Upper lobe of right lung (tissue), 1 donor: ENCODE data around the gene NCS1. TPM values are rescaled to one million over a fixed set of nuclear protein-coding genes. Genes with fewer than 3 reads are reported as not detected.
"Not testable (repeated sequence)": the region's sequence is repeated elsewhere in the genome, so short reads cannot be mapped to it uniquely, and the experiment has no call there.

Experiments used
- ATAC-seq: fragments of 200-7000 bp; cut with Tn5 transposase; one replicate; pipeline ENCODE4 v1.9.1; 2020; ENCODE audit warnings: mild to moderate bottlenecking, moderate library complexity
- DNase-seq: peaks from one replicate; pipeline ENCODE4 v3.0.0-alpha.2; 2020
- H3K27ac ChIP-seq: fragments of 200-600 bp; one replicate; pipeline ENCODE4 v1.8.0; 2022
- H3K27me3 ChIP-seq: fragments of 200-600 bp; one replicate; pipeline ENCODE4 v1.8.0; 2022; ENCODE audit warnings: mild to moderate bottlenecking
- H3K36me3 ChIP-seq: fragments of 200-600 bp; one replicate; pipeline ENCODE4 v1.8.0; 2022
- H3K4me1 ChIP-seq: fragments of 200-600 bp; one replicate; pipeline ENCODE4 v1.8.0; 2022
- H3K4me3 ChIP-seq: fragments of 200-600 bp; one replicate; pipeline ENCODE4 v1.8.0; 2022; ENCODE audit warnings: mild to moderate bottlenecking
- H3K9me3 ChIP-seq: fragments of 200-600 bp; one replicate; pipeline ENCODE4 v1.8.0; 2022
- intact Hi-C: fragments of 100-400 bp; cut with DNase I; formaldehyde crosslinking; loops from one replicate; pipeline ENCODE4 v1.11.0; 2022
- total RNA-seq: library from RNA; stranded (reverse); fragmentation: NEBNext Ultra II Directional; extraction: Animal tissue kit (Norgen Biotek cat#: 25700); gene quantifications from one replicate; pipeline ENCODE4 v1.2.1, GENCODE V29; 2021
- TF ChIP-seq, protein P1 (sequence below): fragments of 200-600 bp; IDR thresholded peaks from one replicate; pipeline ENCODE4 v1.8.0; 2022; ENCODE audit warnings: antibody characterized with exemption
- donor health status: DM: no; HTN: yes; CAD: no; lungs with severe emphysema.

Gene NCS1
- total RNA-seq, 1 donor from 2014 or later: 5.7 TPM

DNA sequence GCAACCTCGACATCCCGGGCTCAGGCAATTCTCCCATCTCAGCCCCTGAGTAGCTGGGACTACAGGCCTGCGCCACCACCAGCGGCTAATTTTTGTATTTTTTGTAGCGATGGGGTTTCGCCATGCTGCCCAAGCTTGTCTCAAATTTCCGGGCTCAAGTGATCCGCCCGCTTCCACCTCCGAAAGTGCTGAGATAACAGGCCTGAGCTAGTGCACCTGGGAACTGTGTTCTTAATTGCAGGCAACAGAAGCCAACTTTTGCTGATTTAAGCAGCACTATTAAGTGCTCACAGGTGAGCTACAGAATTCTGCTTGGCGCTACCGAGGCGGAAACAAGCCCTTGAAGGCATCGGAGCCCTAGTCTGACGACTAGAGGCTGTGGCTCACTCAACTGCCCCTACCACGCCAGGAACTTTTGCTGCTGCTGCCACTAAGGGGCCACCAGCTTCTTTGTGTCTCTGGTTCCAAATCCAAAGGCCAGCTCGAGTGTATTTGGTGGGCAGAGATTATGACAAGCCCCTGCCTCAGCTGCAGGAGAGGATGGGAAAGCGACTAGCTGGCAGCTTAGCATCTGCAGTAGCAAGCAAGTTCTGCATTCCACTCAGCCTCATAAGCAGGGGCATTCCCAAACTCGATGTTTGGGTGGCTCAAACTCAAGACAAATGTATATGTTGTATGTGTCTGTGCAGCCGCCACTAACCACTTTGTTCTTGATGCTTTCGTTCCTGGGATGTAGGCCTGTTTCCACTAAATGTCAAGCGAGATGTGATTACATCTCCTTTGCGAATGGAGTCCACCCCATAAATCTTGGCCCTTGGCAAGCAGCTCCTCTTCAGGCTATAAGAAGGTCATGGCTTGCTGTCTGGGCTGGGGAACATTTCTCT lies 82.8 kb downstream of the NCS1 start:
- TF ChIP-seq, protein P1, sequence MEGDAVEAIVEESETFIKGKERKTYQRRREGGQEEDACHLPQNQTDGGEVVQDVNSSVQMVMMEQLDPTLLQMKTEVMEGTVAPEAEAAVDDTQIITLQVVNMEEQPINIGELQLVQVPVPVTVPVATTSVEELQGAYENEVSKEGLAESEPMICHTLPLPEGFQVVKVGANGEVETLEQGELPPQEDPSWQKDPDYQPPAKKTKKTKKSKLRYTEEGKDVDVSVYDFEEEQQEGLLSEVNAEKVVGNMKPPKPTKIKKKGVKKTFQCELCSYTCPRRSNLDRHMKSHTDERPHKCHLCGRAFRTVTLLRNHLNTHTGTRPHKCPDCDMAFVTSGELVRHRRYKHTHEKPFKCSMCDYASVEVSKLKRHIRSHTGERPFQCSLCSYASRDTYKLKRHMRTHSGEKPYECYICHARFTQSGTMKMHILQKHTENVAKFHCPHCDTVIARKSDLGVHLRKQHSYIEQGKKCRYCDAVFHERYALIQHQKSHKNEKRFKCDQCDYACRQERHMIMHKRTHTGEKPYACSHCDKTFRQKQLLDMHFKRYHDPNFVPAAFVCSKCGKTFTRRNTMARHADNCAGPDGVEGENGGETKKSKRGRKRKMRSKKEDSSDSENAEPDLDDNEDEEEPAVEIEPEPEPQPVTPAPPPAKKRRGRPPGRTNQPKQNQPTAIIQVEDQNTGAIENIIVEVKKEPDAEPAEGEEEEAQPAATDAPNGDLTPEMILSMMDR: no peak
- Histone ChIP-seq H3K4me3 (no peak overlapping the region), H3K27ac (no peak overlapping the region), H3K27me3 (peaks cover 8% of the 10 kb centered on the region), H3K4me1 (no peaks in the 10 kb centered on the region), H3K36me3 (no peaks in the 10 kb centered on the region), H3K9me3 (peaks cover 4% of the 10 kb centered on the region)
- intact Hi-C loops: no loop called here
- ATAC-seq: no peak
- no peak for DNase-seq

DNA sequence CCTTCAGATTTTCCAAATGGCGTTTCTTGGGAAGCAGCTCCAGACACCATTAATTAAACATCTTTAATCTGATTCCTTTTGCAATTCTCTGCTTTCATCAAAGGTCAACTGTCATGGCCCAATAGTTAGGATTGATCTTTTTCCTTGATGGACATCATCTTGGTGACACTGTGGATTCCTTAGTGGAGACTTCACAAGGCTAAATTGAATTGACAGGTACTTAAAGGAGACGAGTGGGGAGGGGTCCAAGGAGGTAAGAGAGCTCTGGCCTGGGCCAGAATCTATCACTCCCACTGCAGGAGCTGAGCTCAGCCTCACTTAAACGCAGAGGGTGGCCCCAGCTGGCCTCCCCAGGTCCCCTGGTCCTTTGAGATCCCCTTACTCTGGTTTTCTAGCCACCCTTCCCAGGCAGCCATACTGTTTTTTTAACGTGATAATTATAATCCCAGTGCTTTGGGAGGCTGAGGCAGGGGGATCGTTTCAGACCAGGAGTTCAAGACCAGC lies 83.5 kb downstream of the NCS1 start:
- TF ChIP-seq, protein P1: no peak
- no peak overlapping the region for H3K27ac ChIP-seq
- intact Hi-C loops: no loop called here
- DNase-seq (no peak), ATAC-seq (no peak)
- no peaks in the 10 kb centered on the region for H3K4me1 ChIP-seq
- peaks cover 3% of the 10 kb centered on the region for H3K9me3 ChIP-seq
- H3K27me3 ChIP-seq: peaks cover 8% of the 10 kb centered on the region
- H3K4me3 ChIP-seq: no peak overlapping the region
- H3K36me3 ChIP-seq: no peaks in the 10 kb centered on the region

DNA sequence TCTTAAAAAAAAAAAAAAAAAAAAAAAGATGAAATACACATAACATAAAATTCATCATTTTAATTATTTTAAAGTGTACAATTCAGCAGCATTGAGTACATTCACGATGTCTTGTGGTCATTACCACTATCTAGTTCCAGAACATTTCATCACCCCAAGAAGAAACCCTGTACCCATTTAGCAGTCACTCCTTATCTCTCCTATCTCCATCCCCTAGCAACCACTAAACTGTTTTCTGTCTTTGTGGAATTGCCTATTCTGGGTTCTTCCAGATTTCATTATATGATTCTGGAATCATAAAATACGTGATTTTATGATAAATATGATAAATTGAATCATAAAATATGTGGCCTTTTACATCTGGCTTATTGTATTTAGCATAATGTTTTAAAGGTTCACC lies 84.4 kb downstream of the NCS1 start:
- Histone ChIP-seq H3K9me3 (no peaks in the 10 kb centered on the region), H3K27me3 (peaks cover 8% of the 10 kb centered on the region), H3K4me1 (no peaks in the 10 kb centered on the region), H3K27ac (no peak overlapping the region), H3K4me3 (no peak overlapping the region), H3K36me3 (no peaks in the 10 kb centered on the region)
- TF ChIP-seq, protein P1: no peak
- ATAC-seq (no peak), DNase-seq (no peak)
- intact Hi-C loops: no loop called here

DNA sequence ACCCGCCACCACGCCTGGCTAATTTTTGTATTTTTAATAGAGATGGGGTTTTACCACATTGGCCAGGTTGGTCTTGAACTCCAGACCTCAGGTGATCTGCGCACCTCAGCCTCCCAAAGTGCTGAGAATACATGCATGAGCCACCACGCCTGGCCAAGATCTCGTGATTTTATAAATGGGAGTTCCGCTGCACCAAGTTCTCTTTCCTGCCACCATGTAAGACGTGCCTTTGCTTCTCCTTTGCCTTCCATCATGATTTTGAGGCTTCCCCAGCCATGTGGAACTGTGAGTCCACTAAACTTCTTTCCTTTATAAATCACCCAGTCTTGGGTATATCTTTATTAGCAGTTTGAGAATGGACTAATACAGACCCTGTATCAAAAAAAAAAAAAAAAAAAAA lies 85.9 kb downstream of the NCS1 start:
- peaks cover 12% of the 10 kb centered on the region for H3K27me3 ChIP-seq
- ATAC-seq, H3K4me3 ChIP-seq, DNase-seq, intact Hi-C loops, H3K9me3 ChIP-seq, H3K27ac ChIP-seq, H3K36me3 ChIP-seq, H3K4me1 ChIP-seq: not testable (repeated sequence)

DNA sequence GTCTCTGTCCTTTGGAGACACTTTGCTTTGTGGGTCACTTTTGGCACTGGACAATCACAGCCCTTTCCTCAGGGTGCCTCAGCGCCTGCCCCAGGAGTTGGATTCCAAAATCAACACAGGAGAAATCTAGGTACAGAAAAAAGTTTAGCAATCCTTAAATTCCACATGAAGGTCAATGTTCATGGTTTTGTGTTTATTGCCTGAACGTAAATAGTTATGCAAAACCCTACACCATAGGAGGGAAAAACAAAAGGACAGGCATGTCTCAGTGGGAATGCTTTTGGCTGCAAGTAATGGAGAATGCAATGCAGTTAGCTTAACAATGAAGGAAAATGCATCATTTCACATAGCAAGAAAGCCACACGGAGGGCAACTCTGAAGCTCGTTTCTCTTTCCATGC lies 86.8 kb downstream of the NCS1 start:
- Histone ChIP-seq H3K27ac (no peak overlapping the region), H3K27me3 (peaks cover 17% of the 10 kb centered on the region), H3K4me3 (no peak overlapping the region), H3K9me3 (no peaks in the 10 kb centered on the region), H3K4me1 (peaks cover 3% of the 10 kb centered on the region), H3K36me3 (no peaks in the 10 kb centered on the region)
- TF ChIP-seq, protein P1: no peak
- ATAC-seq (no peak), DNase-seq (no peak)
- intact Hi-C loops: no loop called here
